ENCODE results near the gene TMEM50B. TPM values are rescaled to one million over a fixed set of nuclear protein-coding genes. Genes with fewer than 3 reads are reported as not detected.
A peak's percentile ranks its signal among the peaks of the same experiment; 100 is the strongest.

TMEM50B gene
- total RNA-seq, 1 experiment from 2014 or later = 20.7 TPM

- peak overlapping the region; percentile 19 for H3K27ac Mint-ChIP-seq (ENCODE audit: low read depth, unreplicated experiment)
- no peaks in the 10 kb centered on the region for H3K27me3 Mint-ChIP-seq (ENCODE audit: insufficient read depth, unreplicated experiment)
- peaks cover 16% of the 10 kb centered on the region for H3K4me1 Mint-ChIP-seq (ENCODE audit: insufficient read depth, unreplicated experiment)
- ChIA-PET POLR2A (interaction anchor here (0.6 to 3.6 kb wide), 14 partner anchors 15 to 248 kb away, joined by 3 to 24 read pairs (median 6); partner anchors contain the start of genes IFNAR1, IFNGR2, IL10RB and SON), CTCF (interaction anchor here (0.5 to 2.7 kb wide), 34 partner anchors 10 to 1976 kb away, joined by 3 to 37 read pairs (median 4); no protein-coding TSS in a partner anchor)
- no peaks in the 10 kb centered on the region for H3K9me3 Mint-ChIP-seq (ENCODE audit: unreplicated experiment)
- no peak for DNase-seq (ENCODE audit: unreplicated experiment)
- H3K4me3 Mint-ChIP-seq (ENCODE audit: unreplicated experiment) = no peak overlapping the region
- TF ChIP-seq, protein P1, sequence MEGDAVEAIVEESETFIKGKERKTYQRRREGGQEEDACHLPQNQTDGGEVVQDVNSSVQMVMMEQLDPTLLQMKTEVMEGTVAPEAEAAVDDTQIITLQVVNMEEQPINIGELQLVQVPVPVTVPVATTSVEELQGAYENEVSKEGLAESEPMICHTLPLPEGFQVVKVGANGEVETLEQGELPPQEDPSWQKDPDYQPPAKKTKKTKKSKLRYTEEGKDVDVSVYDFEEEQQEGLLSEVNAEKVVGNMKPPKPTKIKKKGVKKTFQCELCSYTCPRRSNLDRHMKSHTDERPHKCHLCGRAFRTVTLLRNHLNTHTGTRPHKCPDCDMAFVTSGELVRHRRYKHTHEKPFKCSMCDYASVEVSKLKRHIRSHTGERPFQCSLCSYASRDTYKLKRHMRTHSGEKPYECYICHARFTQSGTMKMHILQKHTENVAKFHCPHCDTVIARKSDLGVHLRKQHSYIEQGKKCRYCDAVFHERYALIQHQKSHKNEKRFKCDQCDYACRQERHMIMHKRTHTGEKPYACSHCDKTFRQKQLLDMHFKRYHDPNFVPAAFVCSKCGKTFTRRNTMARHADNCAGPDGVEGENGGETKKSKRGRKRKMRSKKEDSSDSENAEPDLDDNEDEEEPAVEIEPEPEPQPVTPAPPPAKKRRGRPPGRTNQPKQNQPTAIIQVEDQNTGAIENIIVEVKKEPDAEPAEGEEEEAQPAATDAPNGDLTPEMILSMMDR (IDR thresholded peaks at IDR 0.05; ENCODE audit: unreplicated experiment) = no peak
- intact Hi-C loops (cut with micrococcal nuclease) = loop anchor here (5.0 to 10.0 kb wide), 2 partner anchors 62 to 450 kb away; no protein-coding TSS in a partner anchor
- no TSS peak for BruUV-seq (replicated peaks)
- peaks cover 32% of the 10 kb centered on the region for H3K36me3 Mint-ChIP-seq (ENCODE audit: insufficient read depth, unreplicated experiment)
These were observed 35.3 kb downstream of the TMEM50B start for GRCh38 chr21:33444499-33444898.

- BruUV-seq (replicated peaks) = no TSS peak
- ChIA-PET CTCF (interaction anchor here (0.6 to 5.9 kb wide), 2 partner anchors 82 to 633 kb away, joined by 4 to 37 read pairs; no protein-coding TSS in a partner anchor), POLR2A (interaction anchor here (0.8 to 2.0 kb wide), 4 partner anchors 8 to 246 kb away, joined by 3 to 15 read pairs (median 5); no protein-coding TSS in a partner anchor)
- intact Hi-C loops (cut with micrococcal nuclease) = loop anchor here (5.0 to 10.0 kb wide), 2 partner anchors 61 to 448 kb away; no protein-coding TSS in a partner anchor
- Mint-ChIP-seq H3K4me1 (ENCODE audit: insufficient read depth, unreplicated experiment) (peaks cover 16% of the 10 kb centered on the region), H3K36me3 (ENCODE audit: insufficient read depth, unreplicated experiment) (peaks cover 44% of the 10 kb centered on the region), H3K9me3 (ENCODE audit: unreplicated experiment) (no peaks in the 10 kb centered on the region), H3K27ac (ENCODE audit: low read depth, unreplicated experiment) (peak overlapping the region; percentile 85), H3K27me3 (ENCODE audit: insufficient read depth, unreplicated experiment) (no peaks in the 10 kb centered on the region), H3K4me3 (ENCODE audit: unreplicated experiment) (no peak overlapping the region)
- no peak for DNase-seq (ENCODE audit: unreplicated experiment)
- TF ChIP-seq, protein P1 (IDR thresholded peaks at IDR 0.05; ENCODE audit: unreplicated experiment) = no peak
These were observed 36.6 kb downstream of the TMEM50B start for GRCh38 chr21:33443194-33443593.

GRCh38 chr21:33441489-33442477, 38.0 kb downstream of the TMEM50B start:
- no TSS peak for BruUV-seq (replicated peaks)
- Mint-ChIP-seq H3K4me1 (ENCODE audit: insufficient read depth, unreplicated experiment) (peaks cover 16% of the 10 kb centered on the region), H3K4me3 (ENCODE audit: unreplicated experiment) (peak overlapping the region; percentile 7), H3K27me3 (ENCODE audit: insufficient read depth, unreplicated experiment) (no peaks in the 10 kb centered on the region), H3K9me3 (ENCODE audit: unreplicated experiment) (no peaks in the 10 kb centered on the region), H3K27ac (ENCODE audit: low read depth, unreplicated experiment) (peak overlapping the region; percentile 85), H3K36me3 (ENCODE audit: insufficient read depth, unreplicated experiment) (peaks cover 53% of the 10 kb centered on the region)
- peak; percentile 92 for DNase-seq (ENCODE audit: unreplicated experiment)
- TF ChIP-seq, protein P1 (IDR thresholded peaks at IDR 0.05; ENCODE audit: unreplicated experiment) = no peak
- intact Hi-C loops (cut with micrococcal nuclease) = loop anchor here (5.0 to 10.0 kb wide), 2 partner anchors 59 to 447 kb away; no protein-coding TSS in a partner anchor
- ChIA-PET CTCF (interaction anchor here (0.6 to 5.9 kb wide), 9 partner anchors 25 to 615 kb away, joined by 3 to 37 read pairs (median 3); no protein-coding TSS in a partner anchor), POLR2A (interaction anchor here (0.6 to 2.0 kb wide), 13 partner anchors 9 to 244 kb away, joined by 3 to 15 read pairs (median 4); partner anchors contain the start of gene IFNAR1)

DNA sequence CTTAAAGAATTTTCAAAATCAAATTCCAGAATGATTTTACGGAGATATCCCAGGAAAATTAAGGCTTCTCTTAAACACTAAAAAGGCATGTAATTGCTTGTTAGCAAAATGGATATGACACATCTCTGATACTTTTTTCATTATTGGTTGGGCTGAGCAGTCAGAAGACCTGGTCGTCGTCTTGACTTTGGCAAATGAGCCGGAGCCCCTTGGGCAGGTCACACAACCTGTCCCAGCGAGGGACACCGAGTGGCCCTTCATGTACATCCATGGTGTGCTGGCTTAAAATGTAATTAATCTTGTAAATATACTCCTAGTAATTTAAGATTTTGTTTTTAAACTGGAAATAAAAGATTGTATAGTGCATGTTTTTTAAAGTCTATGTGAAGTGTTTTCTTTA, 42.6 kb downstream of the TMEM50B start:
- CTCF ChIA-PET = no interaction called here

More for the DNA sequence above, 42.6 kb downstream of the TMEM50B start:
- no peak for DNase-seq (ENCODE audit: unreplicated experiment)
- intact Hi-C loops (cut with micrococcal nuclease) = no loop called here
- TF ChIP-seq, protein P1 (IDR thresholded peaks at IDR 0.05; ENCODE audit: unreplicated experiment) = no peak
- Mint-ChIP-seq H3K4me3 (ENCODE audit: unreplicated experiment) (no peak overlapping the region), H3K4me1 (ENCODE audit: insufficient read depth, unreplicated experiment) (peaks cover 34% of the 10 kb centered on the region), H3K9me3 (ENCODE audit: unreplicated experiment) (no peaks in the 10 kb centered on the region), H3K27me3 (ENCODE audit: insufficient read depth, unreplicated experiment) (no peaks in the 10 kb centered on the region), H3K27ac (ENCODE audit: low read depth, unreplicated experiment) (no peak overlapping the region), H3K36me3 (ENCODE audit: insufficient read depth, unreplicated experiment) (peaks cover 73% of the 10 kb centered on the region)
- POLR2A ChIA-PET = interaction anchor here (0.6 to 12.1 kb wide), 6 partner anchors 8 to 639 kb away, joined by 3 to 236 read pairs (median 3); partner anchors contain the start of gene IFNGR2
- BruUV-seq (replicated peaks) = no TSS peak
